ENCODE data around the gene RELN.

GRCh38 chr7:103811997-103812396 lies 177.5 kb downstream of the RELN start:
- TF ChIP-seq CTCF (IDR thresholded peaks at IDR 0.05) (no peak), ZFX (IDR thresholded peaks at IDR 0.05; ENCODE audit: borderline replicate concordance) (no peak)

Measured in 22Rv1 (cell line).